CD14-positive monocyte (primary cell): ENCODE results near the gene SLCO3A1. TPM values are rescaled to one million over a fixed set of nuclear protein-coding genes. Genes with fewer than 3 reads are reported as not detected.

Experiments used
- DNase-seq, 3 donors: peaks; one replicate each; pipeline ENCODE4 v3.0.0-alpha.2; 2011 to 2022
- H2AFZ ChIP-seq: 2 replicates; pipeline ENCODE4 v1.6.0; 2012; ENCODE audit warnings: mild to moderate bottlenecking, low read depth, low read length, inconsistent platforms; ENCODE audit not compliant: insufficient read depth, poor library complexity, severe bottlenecking
- H3K27ac ChIP-seq, 2 donors: 1 replicate in 1 of 2; 2 replicates in 1 of 2; pipeline ENCODE4 v1.5.1; 2012 to 2013; ENCODE audit warnings: low read length in 2 of 2, control low read depth in 1 of 2, inconsistent platforms in 1 of 2, low read depth in 1 of 2, mild to moderate bottlenecking in 1 of 2
- H3K27me3 ChIP-seq, 2 donors: one replicate each; pipeline versions ENCODE4 v1.6.0 to v1.6.1; 2011 to 2013; ENCODE audit warnings: low read length in 2 of 2; ENCODE audit not compliant: control insufficient read depth in 2 of 2, insufficient read depth in 2 of 2
- H3K36me3 ChIP-seq, 2 donors: replicated peaks in 1 of 2; 1 replicate in 1 of 2; 2 replicates in 1 of 2; pipeline versions ENCODE4 v1.5.1 to v1.6.1; 2012 to 2013; ENCODE audit warnings: low read length in 2 of 2, control low read depth in 1 of 2, inconsistent platforms in 1 of 2, mild to moderate bottlenecking in 1 of 2; ENCODE audit not compliant: insufficient read depth in 2 of 2, control insufficient read depth in 1 of 2
- H3K4me1 ChIP-seq, 2 donors: 1 replicate in 1 of 2; 2 replicates in 1 of 2; pipeline versions ENCODE4 v1.5.1 to v1.6.1; 2012 to 2013; ENCODE audit warnings: low read length in 2 of 2, control low read depth in 1 of 2, inconsistent platforms in 1 of 2, mild to moderate bottlenecking in 1 of 2, moderate library complexity in 1 of 2; ENCODE audit not compliant: insufficient read depth in 2 of 2, control insufficient read depth in 1 of 2
- H3K4me2 ChIP-seq: replicated peaks from 2 replicates; pipeline ENCODE3; 2012; ENCODE audit warnings: low read length, moderate library complexity, mild to moderate bottlenecking; ENCODE audit not compliant: poor library complexity, severe bottlenecking; ENCODE audit errors: extremely low read depth
- H3K4me3 ChIP-seq, 3 experiments: fragments of 200-600 bp in 1 of 3; sonication (generic) in 1 of 3; replicated peaks in 1 of 3; 1 replicate in 2 of 3; 2 replicates in 1 of 3; pipeline ENCODE4 v1.5.1; 2011 to 2013; ENCODE audit warnings: low read length in 3 of 3, mild to moderate bottlenecking in 3 of 3, control low read depth in 2 of 3, low read depth in 2 of 3, inconsistent platforms in 1 of 3, moderate library complexity in 1 of 3
- H3K79me2 ChIP-seq: 2 replicates; pipeline ENCODE4 v1.6.0; 2012; ENCODE audit warnings: mild to moderate bottlenecking, control low read depth, inconsistent platforms, low read length, moderate library complexity; ENCODE audit not compliant: insufficient read depth
- H3K9ac ChIP-seq: 2 replicates; pipeline ENCODE4 v1.6.0; 2017; ENCODE audit warnings: low read length, mild to moderate bottlenecking; ENCODE audit not compliant: insufficient read depth, poor library complexity, severe bottlenecking
- H3K9me3 ChIP-seq, 2 donors: replicated peaks in 1 of 2; 1 replicate in 1 of 2; 2 replicates in 1 of 2; pipeline versions ENCODE4 v1.5.1 to v1.6.1; 2012 to 2013; ENCODE audit warnings: low read length in 2 of 2, control low read depth in 1 of 2; ENCODE audit not compliant: control insufficient read depth in 1 of 2, insufficient read depth in 1 of 2
- H4K20me1 ChIP-seq: 2 replicates; pipeline ENCODE4 v1.6.0; 2012; ENCODE audit warnings: mild to moderate bottlenecking, low read length, control low read depth, moderate library complexity; ENCODE audit not compliant: insufficient read depth
- H3K27ac Mint-ChIP-seq, 7 donors: one replicate each; pipeline ENCODE4 v1.8.0; 2020; ENCODE audit warnings: mild to moderate bottlenecking in 7 of 7, mixed read lengths in 7 of 7, moderate library complexity in 6 of 7, inconsistent platforms in 2 of 7
- H3K27me3 Mint-ChIP-seq, 3 donors: one replicate each; pipeline ENCODE4 v1.8.0; 2021 to 2022; ENCODE audit warnings: low read depth in 3 of 3, mild to moderate bottlenecking in 3 of 3, mixed read lengths in 3 of 3, moderate library complexity in 3 of 3, inconsistent platforms in 1 of 3
- H3K36me3 Mint-ChIP-seq, 2 donors: one replicate each; pipeline ENCODE4 v1.8.0; 2020; ENCODE audit warnings: mixed read lengths in 2 of 2, inconsistent platforms in 1 of 2, mild to moderate bottlenecking in 1 of 2
- H3K4me1 Mint-ChIP-seq: one replicate; pipeline ENCODE4 v1.8.0; 2020; ENCODE audit warnings: mild to moderate bottlenecking, mixed read lengths
- H3K4me3 Mint-ChIP-seq, 2 donors: one replicate each; pipeline ENCODE4 v1.8.0; 2020; ENCODE audit warnings: mild to moderate bottlenecking in 2 of 2, mixed read lengths in 2 of 2, moderate library complexity in 1 of 2
- H3K9me3 Mint-ChIP-seq, 7 donors: one replicate each; pipeline ENCODE4 v1.8.0; 2020 to 2022; ENCODE audit warnings: mixed read lengths in 7 of 7, mild to moderate bottlenecking in 6 of 7, moderate library complexity in 6 of 7, inconsistent platforms in 2 of 7
- WGBS: methylation state at CpG from one replicate; pipeline ENCODE4 v1.1.5; 2013; ENCODE audit warnings: missing lambda C conversion rate; ENCODE audit not compliant: insufficient coverage; 5-methylcytosine and 5-hydroxymethylcytosine counted together
- intact Hi-C, 2 donors: fragments of 100-400 bp; cut with micrococcal nuclease; formaldehyde crosslinking; loops; one replicate each; pipeline versions ENCODE4 v1.15.0 to v1.15.1; 2023
- polyA plus RNA-seq, 3 donors: library from polyadenylated mRNA; depleted of rRNA in 1 of 3; unstranded in 2 of 3; stranded (reverse) in 1 of 3; fragments of 300-500 nt in 2 of 3; fragments of >200 nt in 1 of 3; fragmentation: Illumina TruSeq in 2 of 3; gene quantifications; 1 replicate in 2 of 3; 2 replicates in 1 of 3; pipeline ENCODE4 v1.2.3, GENCODE V29; 2012 to 2021
- TF ChIP-seq, protein P1 (sequence below): fragments of 200-600 bp; IDR thresholded peaks from one replicate; pipeline ENCODE4 v1.8.0; 2022; ENCODE audit warnings: antibody characterized with exemption, mild to moderate bottlenecking

SLCO3A1 gene
- polyA plus RNA-seq, 3 donors: 53.7 to 76.2 (median 62.8) TPM

DNA sequence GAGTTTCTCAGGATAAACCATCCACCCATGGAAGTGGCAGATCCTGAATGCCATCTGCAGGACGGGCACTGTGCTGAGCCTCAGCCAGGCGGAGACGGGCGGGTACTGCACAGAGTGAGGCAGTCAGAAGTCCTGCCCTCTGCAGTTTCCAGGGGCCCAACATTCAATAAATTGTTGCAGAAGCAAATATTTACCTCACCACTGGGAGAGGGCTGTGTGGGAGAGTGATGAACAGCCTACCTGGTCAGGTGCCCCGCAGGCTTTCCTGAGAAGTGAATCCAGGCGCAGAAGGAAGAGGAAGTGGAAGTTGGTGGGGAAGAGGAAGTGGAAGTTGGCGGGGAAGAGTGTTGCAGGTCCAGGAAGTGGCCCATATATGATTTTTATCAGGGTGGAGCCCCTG lies 100.8 kb downstream of the SLCO3A1 start:
- Mint-ChIP-seq H3K27me3 (peaks cover 0 to 4% (median 3%) of the 10 kb centered on the region in 3 donors), H3K36me3 (peaks cover 3 to 14% of the 10 kb centered on the region in 2 donors), H3K4me3 (no peak overlapping the region), H3K9me3 (peaks cover 0 to 2% (median 0%) of the 10 kb centered on the region in 7 donors), H3K27ac (peak overlapping the region in 6 of 7 donors; percentile 76 to 90 (median 79)), H3K4me1 (peaks cover 67% of the 10 kb centered on the region)
- H3K4me3 ChIP-seq: no peak overlapping the region
- H3K9me3 ChIP-seq: no peaks in the 10 kb centered on the region
- no peak overlapping the region for H3K4me2 ChIP-seq
- intact Hi-C loops: loop anchor here in 1 of 2 donors (5.0 kb wide), 2 partner anchors 47 to 113 kb away; no protein-coding TSS in a partner anchor
- peaks cover 48 to 58% of the 10 kb centered on the region in 2 donors for H3K4me1 ChIP-seq
- DNase-seq: peak in 2 of 3 donors; percentile 18 to 62
- H3K79me2 ChIP-seq: peaks cover 98% of the 10 kb centered on the region
- no peak overlapping the region for H3K9ac ChIP-seq
- no peak overlapping the region for H2AFZ ChIP-seq
- H4K20me1 ChIP-seq: peaks cover 75% of the 10 kb centered on the region
- H3K27me3 ChIP-seq: no peaks in the 10 kb centered on the region
- TF ChIP-seq, protein P1, sequence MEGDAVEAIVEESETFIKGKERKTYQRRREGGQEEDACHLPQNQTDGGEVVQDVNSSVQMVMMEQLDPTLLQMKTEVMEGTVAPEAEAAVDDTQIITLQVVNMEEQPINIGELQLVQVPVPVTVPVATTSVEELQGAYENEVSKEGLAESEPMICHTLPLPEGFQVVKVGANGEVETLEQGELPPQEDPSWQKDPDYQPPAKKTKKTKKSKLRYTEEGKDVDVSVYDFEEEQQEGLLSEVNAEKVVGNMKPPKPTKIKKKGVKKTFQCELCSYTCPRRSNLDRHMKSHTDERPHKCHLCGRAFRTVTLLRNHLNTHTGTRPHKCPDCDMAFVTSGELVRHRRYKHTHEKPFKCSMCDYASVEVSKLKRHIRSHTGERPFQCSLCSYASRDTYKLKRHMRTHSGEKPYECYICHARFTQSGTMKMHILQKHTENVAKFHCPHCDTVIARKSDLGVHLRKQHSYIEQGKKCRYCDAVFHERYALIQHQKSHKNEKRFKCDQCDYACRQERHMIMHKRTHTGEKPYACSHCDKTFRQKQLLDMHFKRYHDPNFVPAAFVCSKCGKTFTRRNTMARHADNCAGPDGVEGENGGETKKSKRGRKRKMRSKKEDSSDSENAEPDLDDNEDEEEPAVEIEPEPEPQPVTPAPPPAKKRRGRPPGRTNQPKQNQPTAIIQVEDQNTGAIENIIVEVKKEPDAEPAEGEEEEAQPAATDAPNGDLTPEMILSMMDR: no peak
- peaks cover 0 to 5% of the 10 kb centered on the region in 2 donors for H3K36me3 ChIP-seq
- WGBS: 8% methylated on average over 3 of the region's 7 CpGs
- H3K27ac ChIP-seq: peak overlapping the region; percentile 19 to 51

DNA sequence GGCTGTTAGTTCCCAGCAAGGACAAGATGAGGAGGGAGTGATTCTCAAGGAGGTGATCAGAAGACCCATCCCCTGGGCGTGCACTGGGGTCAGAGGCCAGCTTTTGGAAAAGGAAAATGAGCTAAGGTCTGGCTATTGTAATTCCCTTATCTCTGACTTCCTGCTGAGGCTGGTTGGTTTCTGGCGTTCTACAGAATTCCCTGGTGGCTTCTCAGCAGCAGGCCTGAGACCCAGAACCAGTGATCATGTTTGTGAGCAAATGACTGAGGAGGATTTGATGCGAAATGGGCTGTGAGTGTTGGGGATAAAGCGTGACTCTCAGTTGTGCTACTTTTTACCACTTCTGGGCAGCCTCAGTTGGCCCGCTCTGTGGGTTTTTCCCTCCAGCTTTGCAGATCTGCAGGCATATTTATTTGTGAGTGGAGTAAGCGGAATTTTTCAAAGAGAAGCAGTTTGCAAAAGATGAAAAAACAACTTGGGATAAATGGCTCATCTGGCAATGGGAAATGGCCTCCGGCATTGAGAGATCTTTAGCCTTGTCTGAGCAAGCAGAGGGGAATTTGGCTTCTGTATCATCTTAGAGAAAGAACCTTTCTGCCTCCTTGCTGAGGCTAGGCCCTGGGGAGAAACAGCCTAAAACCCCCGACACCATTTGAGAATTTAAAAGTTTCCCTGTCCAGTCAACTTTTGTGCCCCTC lies 102.7 kb downstream of the SLCO3A1 start:
- no peak overlapping the region for H2AFZ ChIP-seq
- H3K4me3 ChIP-seq: no peak overlapping the region
- no peaks in the 10 kb centered on the region for H3K9me3 ChIP-seq
- H3K4me2 ChIP-seq: no peak overlapping the region
- peaks cover 56% of the 10 kb centered on the region for H4K20me1 ChIP-seq
- Mint-ChIP-seq H3K4me3 (no peak overlapping the region), H3K9me3 (peaks cover 0 to 2% (median 0%) of the 10 kb centered on the region in 7 donors), H3K4me1 (peaks cover 51% of the 10 kb centered on the region), H3K27me3 (peaks cover 0 to 3% (median 2%) of the 10 kb centered on the region in 3 donors), H3K36me3 (peaks cover 3 to 11% of the 10 kb centered on the region in 2 donors), H3K27ac (peak overlapping the region in 5 of 7 donors; percentile 17 to 72 (median 54))
- TF ChIP-seq, protein P1: no peak
- intact Hi-C loops: no loop called here
- peaks cover 84% of the 10 kb centered on the region for H3K79me2 ChIP-seq
- peaks cover 0 to 5% of the 10 kb centered on the region in 2 donors for H3K36me3 ChIP-seq
- no peak overlapping the region for H3K9ac ChIP-seq
- H3K27me3 ChIP-seq: no peaks in the 10 kb centered on the region
- DNase-seq: no peak
- no peak overlapping the region for H3K27ac ChIP-seq
- WGBS: 95% methylated on average over 7 of the region's 8 CpGs
- H3K4me1 ChIP-seq: peaks cover 29 to 40% of the 10 kb centered on the region in 2 donors
